GM19193 (cell line): ENCODE results near the gene CACNA1C.

Experiments used
- POLR2A ChIP-seq: IDR thresholded peaks from 4 replicates; pipeline ENCODE4 v1.6.1; 2011; ENCODE audit not compliant: insufficient read depth, insufficient read length; ENCODE audit errors: extremely low read depth

Gene CACNA1C

GRCh38 chr12:2124466-2125023 lies 71.8 kb downstream of the CACNA1C start:
- TF ChIP-seq POLR2A = no peak

GRCh38 chr12:2125651-2126522 lies 73.1 kb downstream of the CACNA1C start:
- no peak for TF ChIP-seq POLR2A

- no peak for TF ChIP-seq POLR2A
Observed at GRCh38 chr12:2126676-2127406, 74.1 kb downstream of the CACNA1C start.

DNA sequence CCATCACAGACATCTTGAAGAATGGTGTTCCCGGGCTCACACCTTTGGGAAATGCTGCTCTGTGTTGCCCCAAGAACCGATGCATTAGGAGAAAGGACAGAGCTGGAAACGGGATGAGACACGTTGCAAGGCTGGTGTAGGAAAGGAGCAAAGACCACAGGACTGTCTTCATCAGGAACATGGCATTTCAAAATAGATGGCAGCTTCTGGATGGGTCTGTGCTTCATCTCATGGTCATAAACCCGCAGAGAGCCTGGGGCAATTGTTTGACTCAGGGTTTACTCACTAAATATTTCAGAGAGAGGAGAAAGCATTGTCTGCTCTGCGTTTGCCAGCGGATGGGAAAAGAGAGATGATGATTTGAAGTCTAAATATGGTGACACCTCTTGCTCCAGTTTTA lies 76.3 kb downstream of the CACNA1C start:
- TF ChIP-seq POLR2A = no peak

- TF ChIP-seq POLR2A = no peak
Observed at GRCh38 chr12:2136901-2137300, 84.1 kb downstream of the CACNA1C start.

GRCh38 chr12:2137711-2138110 lies 84.9 kb downstream of the CACNA1C start:
- no peak for TF ChIP-seq POLR2A

- TF ChIP-seq POLR2A = no peak
Observed at GRCh38 chr12:2138294-2138693, 85.5 kb downstream of the CACNA1C start.

DNA sequence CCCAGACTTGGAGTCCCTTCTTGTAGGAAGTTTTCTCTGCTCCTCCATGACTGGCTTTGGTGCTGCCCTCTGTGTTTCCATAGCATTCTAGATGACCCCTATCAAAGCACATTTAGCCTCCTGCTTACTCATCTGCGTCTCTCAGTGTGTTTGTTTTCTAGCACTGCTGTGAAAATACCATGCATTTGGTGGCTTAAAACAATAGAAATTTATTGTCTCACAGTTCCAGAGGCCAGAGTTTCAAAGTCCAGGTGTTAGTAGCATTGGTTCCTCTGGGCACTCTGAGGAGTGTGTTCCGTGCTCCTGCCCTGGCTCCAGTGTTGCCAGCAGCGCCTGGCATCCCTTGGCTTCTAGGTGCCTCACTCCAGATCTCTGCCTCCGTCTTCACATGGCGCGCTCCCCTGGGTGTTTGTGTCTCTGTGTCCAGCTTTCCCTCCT lies 86.1 kb downstream of the CACNA1C start:
- TF ChIP-seq POLR2A = no peak

- no peak for TF ChIP-seq POLR2A
Observed at GRCh38 chr12:2139651-2140050, 86.9 kb downstream of the CACNA1C start.

DNA sequence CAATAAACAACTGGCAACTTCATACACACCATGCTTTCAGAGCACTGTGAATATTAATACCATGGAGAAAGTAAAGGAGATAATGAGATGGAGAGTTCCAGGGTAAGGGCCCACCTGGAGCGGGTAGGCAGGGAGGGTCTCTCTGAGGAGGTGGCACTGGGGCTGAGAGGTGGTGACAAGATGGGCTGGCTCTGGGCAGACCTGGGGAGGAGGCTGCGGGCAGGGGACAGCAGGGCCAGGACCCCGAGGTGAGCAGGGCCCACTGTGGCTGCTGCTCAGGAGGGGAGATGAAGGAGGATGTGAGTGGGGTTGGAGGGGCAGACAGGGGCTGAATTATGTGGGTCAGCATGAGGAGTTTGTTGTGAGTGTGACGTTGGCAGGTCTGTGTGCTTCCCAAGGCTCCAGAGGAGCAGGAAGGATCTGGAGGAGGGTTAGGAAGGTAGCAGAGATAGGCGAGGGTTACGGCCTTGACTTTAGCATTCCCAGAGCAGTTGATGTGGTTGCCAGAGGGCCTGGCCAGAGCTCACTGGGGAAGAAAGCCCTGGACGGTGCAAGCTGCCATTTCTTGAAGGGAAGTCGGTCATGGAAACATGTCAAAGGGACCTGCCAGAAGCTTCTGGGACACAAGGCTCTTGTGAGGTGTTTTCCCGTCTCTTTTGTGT lies 88.2 kb downstream of the CACNA1C start:
- no peak for TF ChIP-seq POLR2A

DNA sequence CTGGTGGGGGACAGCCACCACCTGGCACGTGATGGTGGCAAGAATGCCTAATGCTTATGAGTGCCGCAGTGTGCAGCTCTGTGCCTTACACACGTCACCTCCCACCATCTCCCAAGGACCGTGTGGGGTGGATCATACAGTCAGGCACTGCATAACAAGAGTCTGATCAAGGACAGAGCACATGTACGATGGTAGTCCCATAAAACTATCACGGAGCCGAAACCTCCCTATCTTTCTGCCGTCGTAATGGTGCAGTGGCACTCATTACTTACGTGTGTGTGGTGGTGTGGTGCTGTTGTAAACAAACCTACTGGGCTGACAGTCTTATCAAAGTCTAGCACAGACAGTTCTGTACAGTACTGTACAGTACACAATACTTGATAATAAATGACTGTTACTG lies 89.3 kb downstream of the CACNA1C start:
- TF ChIP-seq POLR2A = no peak

- no peak for TF ChIP-seq POLR2A
Observed at GRCh38 chr12:2144951-2145350, 92.2 kb downstream of the CACNA1C start.

DNA sequence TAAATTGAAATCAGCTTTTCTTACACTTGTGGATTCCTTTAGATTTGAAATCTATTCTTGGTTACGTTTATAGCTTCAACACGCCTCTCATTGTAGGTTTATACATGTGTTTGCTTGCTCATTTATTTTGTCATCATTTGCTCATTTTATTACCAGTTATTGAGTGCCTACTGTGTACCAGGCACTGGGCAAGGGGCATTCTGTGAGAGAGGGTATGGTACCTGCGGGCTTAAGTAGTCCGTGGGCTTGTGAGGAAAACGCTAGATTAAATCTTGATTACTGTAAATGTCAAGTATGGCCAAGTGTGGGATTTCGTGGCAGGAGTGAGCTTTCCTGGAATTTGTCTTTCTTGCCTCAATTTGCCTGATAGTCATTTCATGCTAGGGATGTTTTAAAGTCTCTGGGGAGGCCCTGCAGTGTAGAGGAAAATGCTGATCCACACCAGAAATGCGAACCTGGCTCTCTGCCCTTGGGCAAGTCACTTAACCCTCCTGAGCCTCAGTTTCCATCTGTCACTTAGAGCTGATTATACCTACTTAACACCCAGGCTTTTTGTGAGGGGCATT lies 92.7 kb downstream of the CACNA1C start:
- no peak for TF ChIP-seq POLR2A

- TF ChIP-seq POLR2A = no peak
Observed at GRCh38 chr12:2147335-2147734, 94.5 kb downstream of the CACNA1C start.

DNA sequence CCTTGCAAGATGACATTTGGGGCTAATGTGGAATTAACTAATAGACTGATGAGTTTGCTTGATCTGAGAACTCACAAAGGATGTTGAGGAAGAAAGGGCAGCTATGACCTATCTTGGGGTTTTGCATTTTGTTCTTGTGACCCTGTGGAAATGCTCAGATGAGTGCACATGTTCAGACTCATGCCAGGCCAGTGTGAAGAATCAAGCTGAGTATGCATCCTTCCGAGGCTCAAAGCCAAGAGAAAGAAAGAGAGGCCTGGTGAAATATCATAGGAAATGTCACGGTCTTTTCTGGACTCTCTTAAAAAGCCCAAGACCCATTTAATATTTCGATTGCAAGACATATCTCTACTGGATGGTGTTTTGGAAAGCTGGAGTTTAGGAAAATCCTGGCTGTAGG lies 96.3 kb downstream of the CACNA1C start:
- no peak for TF ChIP-seq POLR2A
